ENCODE measurements around the gene PPP1R1A.

Gene PPP1R1A

DNA sequence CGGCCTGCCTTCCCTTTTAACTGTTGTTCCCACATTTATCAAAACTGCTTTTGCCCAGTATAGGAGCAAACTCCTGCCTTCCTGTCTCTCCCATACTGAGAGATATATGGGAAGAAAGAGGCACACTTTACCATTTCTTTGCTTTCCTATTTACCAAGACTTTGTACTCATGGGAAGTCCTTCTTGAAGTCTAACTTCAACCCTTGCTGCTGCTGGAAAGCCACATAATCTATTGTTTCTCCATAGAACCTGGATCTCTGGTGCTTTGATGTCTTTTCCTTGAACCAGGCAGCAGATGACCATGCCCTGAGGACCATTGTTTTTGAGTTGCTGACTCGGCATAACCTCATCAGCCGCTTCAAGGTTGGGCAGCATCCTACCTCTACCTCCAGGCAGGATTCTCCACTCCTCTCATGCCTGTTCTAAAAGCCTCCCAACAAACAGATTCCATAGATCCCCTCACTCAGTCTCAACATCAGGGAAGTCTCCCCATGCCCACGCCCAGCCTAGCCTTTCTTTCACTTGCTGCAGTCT lies 18.4 kb downstream of the PPP1R1A start:
- no peak for DNase-seq

DNA sequence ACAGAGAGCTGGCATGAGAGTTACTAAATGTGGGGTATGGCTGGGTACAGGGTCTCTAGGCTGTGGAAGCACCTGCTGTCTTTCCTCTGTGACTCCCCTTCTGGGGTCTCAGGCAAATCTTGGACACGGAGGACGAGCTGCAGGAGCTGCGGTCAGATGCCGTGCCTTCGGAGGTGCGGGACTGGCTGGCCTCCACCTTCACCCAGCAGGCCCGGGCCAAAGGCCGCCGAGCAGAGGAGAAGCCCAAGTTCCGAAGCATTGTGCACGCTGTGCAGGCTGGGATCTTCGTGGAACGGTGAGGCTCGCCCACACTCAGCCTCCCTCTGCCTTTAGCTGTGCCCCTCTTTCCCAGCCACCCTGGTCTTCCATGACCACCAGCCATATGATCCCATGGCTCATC lies 19.4 kb downstream of the PPP1R1A start:
- DNase-seq = no peak

DNA sequence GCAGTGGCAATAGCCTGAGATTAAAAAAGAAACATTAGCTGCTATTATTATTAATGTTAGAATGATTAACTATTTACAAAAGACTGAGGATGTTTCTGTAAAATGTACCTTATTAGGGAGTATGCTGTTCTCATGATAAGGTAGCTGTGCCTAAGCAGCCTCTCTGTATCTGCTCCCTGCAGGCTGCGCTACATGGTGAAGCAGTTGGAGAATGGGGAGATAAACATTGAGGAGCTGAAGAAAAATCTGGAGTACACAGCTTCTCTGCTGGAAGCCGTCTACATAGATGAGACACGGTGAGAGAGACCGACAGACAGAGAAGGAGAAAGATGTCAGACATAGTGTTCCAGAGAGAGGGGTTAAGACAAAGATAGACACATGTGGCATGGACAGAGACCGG lies 21.7 kb downstream of the PPP1R1A start:
- DNase-seq = no peak

DNA sequence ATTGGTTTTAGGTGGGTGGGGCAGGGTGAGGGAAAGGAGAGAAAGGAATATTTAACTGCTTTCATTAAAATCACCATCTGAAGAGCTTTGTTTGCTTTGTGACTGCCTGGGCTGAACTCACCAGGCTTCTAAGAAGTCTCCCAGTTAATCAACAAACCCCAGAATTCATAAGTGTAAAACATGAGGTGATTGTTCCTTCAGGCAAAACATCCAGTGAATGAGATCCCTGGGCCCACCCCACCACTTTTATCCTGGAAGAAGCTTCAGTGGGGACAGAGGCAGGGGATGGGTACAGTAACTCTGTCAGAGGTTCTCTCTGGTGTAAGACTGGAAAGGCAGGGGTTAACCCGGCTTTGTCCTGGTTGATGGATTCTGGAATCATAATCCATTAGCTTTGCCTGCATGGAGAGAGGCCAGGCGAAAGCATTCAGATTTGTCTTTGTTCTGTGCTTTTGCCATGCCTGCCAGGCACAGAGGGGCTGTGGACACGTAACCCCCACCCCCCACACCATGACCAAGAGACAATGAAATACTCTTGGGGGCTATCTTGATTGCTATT lies 22.4 kb downstream of the PPP1R1A start:
- no peak for DNase-seq

DNA sequence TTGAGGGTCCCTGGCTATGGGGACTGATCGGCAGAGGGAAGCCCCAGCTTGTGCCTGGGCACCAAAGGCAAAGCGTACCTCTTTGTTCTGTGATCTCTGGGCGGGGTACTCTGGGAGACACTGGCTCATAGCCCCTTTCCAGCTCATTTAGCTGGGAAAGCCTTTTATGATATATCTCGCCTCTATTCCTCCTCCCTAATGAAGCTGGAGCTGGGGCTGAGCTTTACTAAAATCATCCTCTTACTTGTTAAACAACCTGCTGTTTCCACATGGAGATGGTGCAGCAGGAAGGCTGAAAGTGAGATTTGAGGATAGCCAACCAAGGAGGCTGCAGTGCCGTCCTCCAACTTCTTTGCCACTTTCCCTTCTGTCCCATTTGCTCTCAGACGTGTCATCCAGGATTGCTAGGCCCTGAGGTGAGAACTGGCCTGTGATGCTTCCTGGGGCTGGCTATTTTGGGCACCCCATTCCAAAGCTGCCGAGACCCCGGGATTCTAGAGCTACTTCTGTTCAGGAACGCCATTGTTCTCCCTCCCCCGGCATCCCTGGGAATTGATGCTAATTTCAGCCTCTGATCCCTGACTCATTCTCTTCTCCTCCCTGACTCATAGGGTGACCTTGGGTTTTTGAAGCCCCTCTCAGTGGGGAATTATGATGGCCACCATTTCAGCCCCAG lies 23.0 kb downstream of the PPP1R1A start:
- DNase-seq = no peak

DNA sequence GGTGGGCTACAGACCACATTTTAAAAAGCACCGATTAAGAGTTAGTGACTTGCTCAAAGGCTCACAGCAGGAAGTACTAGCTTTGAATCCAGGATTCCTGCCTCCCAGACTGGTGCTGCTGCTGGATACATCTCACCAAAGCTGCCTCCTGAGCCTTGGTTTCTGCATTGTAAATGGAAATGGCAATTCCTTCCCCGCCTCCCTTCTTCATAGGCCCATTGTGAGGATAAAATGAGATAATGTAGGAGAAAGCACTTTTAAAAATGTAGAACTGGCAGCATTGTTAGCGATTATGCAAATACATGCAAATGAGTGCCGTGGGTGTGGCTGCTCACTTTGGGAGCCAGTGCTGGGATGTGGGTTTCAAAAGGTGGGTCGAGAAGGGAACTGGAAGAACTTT lies 23.7 kb downstream of the PPP1R1A start:
- DNase-seq = no peak

DNA sequence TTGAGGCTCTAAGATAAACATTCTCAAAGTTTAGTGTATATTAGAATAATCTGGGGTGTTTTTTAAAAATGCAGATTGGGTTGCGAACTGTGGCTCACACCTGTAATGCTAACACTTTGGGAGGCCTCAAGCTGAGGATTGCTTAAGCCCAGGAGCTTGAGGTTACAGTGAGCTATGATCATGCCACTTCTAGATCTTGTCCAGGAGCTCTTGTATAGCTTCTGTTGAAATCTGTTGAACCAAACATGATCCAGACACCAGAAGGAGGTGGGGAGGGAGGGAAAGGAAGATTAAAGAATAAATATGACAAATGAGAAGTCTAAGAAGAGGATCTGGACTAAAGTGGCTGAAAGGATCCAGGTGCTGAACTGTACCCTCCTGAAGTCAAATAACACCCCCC lies 24.7 kb downstream of the PPP1R1A start:
- no peak for DNase-seq

DNA sequence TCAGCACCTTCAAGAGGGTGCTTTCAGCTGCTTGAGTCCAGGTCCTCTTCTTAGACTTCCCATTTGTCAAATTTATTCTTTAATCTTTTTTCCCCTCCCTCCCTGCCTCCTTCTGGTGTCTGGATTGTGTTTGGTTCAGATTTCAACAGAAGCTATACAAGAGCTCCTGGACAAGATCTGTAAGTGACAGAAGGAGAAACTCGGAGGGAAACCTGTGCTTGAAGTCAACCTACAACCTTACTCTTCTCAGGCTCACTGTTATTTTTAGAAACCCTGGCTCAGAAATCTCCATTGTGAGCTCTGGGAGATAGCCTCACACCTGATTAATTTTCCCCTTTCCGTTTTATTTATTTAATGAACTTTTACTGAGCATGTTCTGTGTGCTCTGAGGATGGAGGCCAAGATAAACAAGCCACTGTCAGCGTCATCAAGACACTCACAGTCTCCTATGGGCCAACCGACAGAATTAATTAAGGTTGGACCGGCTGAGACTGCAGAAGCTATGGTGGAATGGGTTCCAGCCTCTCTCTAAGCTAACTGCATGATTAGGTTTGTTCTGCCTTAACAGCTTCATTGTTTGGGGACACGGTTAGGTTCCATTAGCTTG lies 25.6 kb downstream of the PPP1R1A start:
- no peak for DNase-seq

DNA sequence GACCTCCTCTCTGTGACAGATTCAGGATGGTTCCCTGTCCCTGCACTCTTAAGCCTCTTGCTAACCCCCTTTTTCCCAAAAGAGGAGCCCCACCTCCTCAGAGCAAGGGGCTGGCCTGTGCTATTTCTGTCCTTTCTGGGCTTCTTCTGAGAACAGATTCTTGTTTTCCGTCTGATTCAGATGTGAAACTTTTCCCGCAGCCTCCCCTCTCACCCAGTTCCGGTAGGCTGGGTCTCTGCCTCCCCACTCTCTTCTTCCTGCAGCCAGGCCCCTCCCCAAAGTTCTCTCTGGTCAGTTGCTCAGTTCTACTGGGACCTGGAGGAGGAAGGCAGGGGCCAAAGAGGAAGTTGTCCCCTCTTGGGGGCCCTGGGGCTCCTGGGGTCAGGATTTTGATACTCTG lies 27.3 kb downstream of the PPP1R1A start:
- DNase-seq = no peak

DNA sequence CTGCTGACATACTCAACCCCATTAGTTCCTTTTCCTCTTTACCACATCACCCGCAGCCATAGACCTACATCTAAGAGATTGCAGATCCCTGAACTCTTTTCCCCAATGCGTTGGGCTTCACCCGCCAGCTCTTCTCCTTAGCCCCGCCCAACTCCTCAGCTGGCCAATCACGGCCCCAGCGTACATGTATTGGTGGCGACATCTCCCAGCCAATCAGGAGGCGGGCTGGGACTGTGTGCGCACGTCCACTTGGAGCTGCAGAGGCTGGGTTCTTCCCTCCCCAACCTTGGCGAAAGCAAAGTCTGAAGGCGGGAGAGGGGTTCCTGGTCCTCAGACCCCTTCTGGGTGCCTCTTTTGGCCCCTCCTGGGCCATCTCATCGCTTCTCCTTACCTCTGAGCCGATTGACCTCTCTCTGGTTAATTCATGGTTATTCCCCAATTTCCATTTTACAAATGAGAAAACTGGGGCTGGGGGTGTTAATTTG lies 28.0 kb downstream of the PPP1R1A start:
- peak; percentile 92 for DNase-seq

DNA sequence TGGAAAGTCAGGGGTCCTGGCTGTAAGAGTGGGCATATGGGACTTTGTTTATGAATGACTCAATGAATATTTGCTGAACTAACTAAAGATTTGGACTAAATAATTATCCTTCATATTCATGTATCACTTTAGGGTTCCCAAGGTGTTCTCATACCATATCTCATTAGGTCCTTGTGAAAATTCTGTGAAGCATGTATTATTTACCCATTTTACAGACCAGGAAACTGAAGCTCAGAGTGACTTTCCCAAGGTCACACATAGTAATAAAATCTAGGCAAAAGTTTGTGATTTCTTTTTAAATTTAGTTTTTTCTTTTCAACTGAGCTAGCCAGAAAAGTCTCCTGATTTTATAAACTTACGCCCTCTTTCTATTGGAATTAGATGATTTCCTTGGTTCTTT lies 29.7 kb downstream of the PPP1R1A start:
- DNase-seq = no peak

DNA sequence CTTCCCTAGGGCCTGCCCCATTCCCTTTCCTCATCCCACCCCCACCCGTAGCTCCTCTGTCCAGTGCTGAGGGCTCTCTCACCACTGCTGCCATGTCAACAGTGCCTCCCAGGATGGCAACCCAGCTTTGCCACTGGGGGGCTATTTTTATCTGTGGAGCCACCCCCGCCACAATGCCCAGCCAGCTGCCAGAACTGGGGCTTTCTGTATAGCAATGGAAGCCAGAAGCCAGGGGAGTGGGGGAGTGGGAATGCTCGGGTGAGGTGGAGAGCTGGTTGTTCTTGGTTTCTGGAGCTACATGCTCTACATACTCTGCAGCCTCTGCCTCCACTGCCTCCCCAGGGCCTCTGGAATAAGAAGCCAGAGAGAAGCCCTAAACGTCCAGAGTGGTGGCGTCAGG lies 30.1 kb downstream of the PPP1R1A start:
- no peak for DNase-seq

DNA sequence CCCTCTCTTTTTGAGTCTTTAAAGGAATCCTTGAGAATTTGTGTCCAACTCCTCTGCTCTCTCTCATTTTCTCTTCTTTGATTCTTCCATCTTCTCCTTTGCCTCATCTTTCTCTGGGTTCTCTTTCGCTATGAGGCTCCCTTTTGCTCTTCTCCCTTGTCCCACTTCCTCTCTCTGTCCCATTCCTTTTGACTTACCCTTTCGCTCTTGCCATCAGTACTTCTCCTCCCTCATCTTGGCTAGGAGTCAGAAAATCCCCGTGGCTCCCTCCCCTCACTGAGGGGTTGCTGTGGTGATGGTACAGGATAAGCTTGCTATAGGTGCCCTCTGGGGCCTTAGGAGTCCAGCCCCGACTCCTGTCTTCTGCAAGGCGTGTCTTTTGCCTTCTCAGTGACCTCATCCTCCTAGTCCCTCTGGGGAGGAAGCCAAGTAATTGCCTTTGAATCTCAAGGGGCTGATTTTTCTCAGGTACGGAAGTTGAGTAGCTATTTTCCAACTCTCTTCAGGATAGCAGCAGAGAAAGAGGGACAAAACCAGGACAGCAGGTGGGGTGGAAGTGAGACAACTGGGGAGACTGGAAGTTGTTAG lies 32.7 kb downstream of the PPP1R1A start:
- no peak for DNase-seq

DNA sequence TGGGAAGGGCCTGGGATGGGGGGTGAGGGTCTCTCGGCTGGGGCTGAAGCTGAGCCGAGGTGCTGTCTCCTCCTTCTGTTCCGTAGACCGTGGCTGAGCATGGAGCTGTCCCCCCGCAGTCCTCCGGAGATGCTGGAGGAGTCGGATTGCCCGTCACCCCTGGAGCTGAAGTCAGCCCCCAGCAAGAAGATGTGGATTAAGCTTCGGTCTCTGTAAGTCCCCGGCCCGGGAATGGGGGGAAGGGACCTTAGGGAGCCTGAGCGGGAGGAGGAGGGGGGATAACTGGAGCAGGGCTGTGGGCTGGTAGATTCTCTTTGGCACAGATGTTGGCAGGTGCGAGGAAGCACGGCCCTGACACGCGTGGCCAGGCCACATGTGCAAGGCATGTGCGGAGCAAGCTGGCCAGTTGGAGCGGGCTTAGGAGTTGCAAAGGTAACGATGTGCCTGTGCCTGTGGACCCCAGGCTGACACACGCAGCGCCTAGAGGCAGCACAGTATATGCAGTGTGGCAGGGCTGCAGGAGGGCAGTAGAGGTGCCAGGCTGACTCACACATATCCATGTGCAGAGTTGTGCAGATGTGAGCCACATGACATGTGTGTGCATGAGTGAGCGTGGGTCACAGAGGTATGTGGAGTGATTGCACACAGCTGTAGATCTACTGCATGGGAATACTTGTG lies 38.5 kb downstream of the PPP1R1A start:
- DNase-seq = no peak

DNA sequence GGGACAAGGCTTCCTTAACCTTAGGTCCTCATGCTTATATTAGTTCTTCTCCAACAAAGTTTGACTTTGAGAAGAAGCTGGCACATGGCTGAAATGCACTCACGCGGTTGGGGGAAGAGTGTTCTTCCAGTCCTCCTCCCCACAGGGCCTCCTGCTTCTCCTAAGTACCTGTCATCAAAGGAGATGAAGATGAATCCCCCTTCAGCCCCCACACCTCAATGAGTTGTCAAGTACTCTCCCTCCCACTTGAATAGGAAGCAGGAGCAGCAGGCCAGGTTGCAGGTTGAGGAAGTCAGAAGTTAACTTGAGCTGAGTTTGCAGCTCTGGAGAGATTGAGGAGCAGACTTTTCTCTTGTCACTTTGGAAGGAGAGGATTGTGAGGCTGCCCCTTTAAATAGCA lies 41.9 kb downstream of the PPP1R1A start:
- DNase-seq = no peak

DNA sequence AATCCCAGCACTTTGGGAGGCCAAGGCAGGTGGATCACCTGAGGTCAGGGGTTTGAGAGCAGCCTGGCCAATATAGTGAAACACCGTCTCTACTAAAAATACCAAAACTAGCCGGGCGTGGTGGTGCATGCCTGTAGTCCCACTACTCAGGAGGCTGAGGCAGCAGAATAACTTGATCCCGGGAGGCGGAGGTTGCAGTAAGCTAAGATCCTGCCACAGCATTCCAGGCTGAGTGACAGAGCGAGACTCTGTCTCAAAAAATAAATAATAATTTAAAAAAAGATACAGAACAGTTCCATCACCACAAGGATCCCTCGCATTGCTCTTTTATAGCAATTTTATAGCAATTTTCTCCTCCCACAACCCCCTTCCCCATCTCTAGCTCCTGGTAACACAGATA lies 43.7 kb downstream of the PPP1R1A start:
- no peak for DNase-seq

DNA sequence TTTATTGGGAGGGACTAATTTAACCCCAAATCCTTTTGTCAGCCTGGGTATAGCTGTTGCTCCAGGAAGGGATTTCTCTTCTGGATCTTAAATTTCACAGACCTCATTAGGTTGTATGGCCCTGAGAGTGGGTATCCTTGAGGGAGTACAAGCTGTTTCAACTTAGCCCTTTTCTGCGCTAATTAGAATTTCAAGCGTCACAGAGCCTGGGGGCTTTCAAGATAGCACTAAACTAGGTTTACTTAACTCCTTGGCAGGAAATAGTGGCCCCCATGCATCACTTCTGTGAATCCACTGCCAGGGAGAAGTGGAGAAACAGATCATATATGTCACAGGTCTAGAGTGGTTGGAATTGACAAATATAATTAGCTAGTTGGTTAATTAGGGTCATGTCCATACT lies 44.9 kb downstream of the PPP1R1A start:
- no peak for DNase-seq

DNA sequence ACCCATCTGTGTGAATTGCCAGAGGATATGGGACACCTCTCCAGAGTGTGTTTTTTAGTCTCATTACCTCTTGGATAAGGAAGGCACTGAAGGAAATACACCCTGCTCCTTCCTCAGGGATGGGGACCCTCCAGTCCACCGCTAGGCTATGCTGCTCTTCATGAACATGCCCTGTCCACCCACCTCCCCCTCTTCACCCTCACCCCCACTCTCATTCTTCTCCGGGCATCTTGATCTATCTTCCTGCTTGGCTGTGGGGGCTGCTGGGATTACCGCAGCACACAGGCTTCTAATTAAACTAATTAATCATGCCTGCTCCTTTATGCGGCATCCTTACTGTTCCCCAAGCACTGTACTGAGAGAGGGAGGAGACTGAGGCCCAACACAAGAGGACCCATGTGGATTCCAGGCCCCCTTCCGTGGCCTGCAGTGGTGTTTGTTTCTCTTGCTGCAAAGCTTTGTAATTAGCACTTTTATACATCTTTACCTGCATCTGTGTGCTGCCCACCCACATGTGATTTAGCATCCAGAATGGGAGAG lies 46.6 kb downstream of the PPP1R1A start:
- no peak for DNase-seq

DNA sequence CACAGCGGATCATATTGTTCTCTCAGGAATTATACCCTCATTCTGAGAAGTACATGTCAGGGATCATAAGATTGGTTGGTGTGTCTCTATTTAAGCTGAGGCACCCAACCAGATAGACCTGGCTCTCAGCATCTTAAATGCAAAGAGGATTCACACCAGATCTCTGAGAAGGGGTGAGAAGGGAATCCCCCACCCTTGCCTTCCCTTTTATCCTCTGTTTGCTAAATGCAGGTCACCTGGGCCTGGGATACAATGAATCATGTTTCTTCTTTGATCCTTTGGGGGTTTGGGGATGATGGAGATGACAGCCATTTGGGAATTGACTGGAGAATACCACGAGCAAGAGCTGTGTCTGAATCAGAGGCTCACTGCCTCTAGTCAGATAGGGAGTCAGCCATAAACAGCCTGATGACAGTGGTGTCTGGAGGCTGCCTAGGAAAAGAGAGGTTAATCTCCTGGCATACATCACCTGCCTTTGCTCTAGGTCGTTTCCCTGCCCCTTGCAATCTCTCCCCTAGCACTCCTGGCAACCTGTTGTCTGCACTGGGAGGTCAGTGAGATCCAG lies 50.2 kb downstream of the PPP1R1A start:
- no peak for DNase-seq

DNA sequence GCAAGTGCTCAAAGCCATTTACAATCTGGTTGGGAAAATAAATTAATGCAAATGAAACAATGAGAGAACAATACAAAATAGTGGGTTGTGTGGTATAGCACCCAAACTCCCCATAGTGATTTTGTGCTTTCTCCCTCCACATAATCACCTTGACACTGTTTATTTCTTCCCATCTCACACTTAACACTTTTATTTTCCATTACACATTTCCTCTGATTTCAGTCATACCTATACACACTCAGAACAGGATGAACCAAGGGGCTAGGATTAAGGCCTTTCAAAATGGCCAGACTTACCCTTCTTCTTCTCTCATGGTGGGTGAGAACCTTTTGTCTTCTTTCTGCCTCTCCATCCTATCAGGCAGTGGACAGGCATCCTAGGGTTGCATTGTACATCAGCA lies 53.0 kb downstream of the PPP1R1A start:
- no peak for DNase-seq

DNA sequence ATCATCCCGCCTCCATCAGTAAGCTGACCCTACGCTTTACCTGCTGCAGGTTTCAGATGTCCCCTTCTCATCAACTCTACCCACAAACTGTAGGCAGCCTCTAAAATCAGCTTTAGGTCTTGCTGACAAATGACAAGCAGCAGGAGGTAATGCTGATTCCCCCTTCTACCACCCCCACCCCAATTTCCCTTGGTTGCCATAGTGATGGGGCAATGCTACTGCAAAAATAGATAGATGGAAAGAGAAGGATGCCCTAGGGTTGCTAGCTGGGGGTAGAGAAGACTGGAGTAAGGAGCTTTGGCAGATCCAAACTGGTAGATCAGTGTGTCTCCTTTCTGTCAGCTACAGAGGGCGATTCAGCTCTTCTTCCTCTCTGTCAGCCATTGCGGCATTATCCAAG lies 58.9 kb downstream of the PPP1R1A start:
- DNase-seq = no peak

All from CD4-positive, alpha-beta T cell treated with Interleukin-21 for 1 hour (primary cell).